Omental fat pad (tissue), 4 donors: ENCODE results near the gene NME7. TPM values are rescaled to one million over a fixed set of nuclear protein-coding genes. Genes with fewer than 3 reads are reported as not detected.

ENCODE experiments used
- ATAC-seq: fragments of 150-250 bp; one replicate; pipeline ENCODE4 v1.9.1; 2016; ENCODE audit warnings: mild to moderate bottlenecking, moderate library complexity; ENCODE audit not compliant: low FRiP score
- DNase-seq: peaks from one replicate; pipeline ENCODE4 v3.0.0-alpha.2; 2019; ENCODE audit warnings: low spot score
- total RNA-seq, 4 donors: library from RNA; depleted of rRNA; stranded (reverse); fragments of >200 nt; gene quantifications; one replicate each; pipeline ENCODE4 v1.1.0, GENCODE V29; 2016
- TF ChIP-seq, protein P1 (sequence below), 3 donors: fragments of 450-650 bp; IDR thresholded peaks; one replicate each; pipeline ENCODE4 v1.5.1; 2016 to 2017; ENCODE audit warnings: antibody characterized with exemption in 3 of 3, mild to moderate bottlenecking in 3 of 3, moderate library complexity in 2 of 3

NME7 gene
- total RNA-seq, 4 donors from 2014 or later, result 9.0 to 16.8 (median 9.3) TPM

DNA sequence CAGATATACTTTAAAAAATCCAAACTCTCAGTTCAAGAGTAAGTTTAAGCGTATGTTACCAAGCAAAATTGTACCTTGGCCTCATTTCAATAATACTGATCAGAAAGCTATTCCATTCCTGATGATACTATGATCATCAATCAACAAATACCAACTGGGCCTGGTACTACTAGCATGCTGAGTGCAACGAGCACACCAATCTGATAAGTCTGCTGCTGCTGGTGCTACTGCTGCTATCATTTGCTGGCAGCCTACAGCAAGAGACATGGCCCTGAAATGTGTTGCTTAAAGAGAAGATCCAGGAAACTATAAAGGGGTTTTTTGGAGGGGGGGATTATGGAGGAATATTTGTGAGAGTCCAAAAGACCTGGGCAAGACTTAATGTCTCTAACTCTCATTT is 39.7 kb downstream of the NME7 start:
- no peak for DNase-seq
- TF ChIP-seq, protein P1, sequence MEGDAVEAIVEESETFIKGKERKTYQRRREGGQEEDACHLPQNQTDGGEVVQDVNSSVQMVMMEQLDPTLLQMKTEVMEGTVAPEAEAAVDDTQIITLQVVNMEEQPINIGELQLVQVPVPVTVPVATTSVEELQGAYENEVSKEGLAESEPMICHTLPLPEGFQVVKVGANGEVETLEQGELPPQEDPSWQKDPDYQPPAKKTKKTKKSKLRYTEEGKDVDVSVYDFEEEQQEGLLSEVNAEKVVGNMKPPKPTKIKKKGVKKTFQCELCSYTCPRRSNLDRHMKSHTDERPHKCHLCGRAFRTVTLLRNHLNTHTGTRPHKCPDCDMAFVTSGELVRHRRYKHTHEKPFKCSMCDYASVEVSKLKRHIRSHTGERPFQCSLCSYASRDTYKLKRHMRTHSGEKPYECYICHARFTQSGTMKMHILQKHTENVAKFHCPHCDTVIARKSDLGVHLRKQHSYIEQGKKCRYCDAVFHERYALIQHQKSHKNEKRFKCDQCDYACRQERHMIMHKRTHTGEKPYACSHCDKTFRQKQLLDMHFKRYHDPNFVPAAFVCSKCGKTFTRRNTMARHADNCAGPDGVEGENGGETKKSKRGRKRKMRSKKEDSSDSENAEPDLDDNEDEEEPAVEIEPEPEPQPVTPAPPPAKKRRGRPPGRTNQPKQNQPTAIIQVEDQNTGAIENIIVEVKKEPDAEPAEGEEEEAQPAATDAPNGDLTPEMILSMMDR (IDR thresholded peaks at IDR 0.05), result no peak
- no peak for ATAC-seq

- ATAC-seq, result no peak
Observed at GRCh38 chr1:169326956-169327268, 40.7 kb downstream of the NME7 start.

DNA sequence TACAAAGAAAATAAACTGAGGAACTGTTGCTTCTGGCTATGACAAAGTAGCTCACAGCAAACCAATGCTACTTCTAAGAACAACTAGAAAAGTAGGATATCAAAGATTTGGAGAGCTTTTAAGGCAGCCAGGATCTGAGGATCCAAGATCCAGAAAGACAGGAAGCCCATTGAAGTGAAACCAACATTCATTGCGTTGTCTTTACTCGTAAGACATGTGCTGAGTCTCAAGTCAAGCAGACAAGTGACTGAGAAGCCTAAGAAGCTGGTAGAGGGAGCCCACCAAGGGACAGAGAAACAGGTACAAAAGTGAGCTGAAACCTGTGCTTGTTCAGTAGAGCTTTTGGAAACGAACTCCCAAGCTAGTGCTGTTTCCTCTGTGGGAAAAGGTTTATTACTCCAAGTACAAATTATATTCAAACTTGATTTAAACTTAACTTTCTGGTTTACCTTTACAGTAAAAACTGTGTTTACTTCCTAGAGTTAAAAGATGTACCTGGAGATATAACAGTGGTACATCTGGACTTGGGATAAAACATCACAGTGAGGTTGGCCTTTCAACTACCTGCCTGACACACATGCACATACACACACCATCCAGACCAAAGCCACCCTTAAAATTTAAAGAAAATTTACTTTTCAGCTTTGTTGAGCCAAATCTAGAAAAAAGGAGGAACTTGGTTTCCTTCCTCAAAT is 41.2 kb downstream of the NME7 start:
- TF ChIP-seq, protein P1 (IDR thresholded peaks at IDR 0.05), result no peak
- ATAC-seq, result no peak
- no peak for DNase-seq

More at GRCh38 chr1:169326956-169327268, 40.7 kb downstream of the NME7 start:
- TF ChIP-seq, protein P1 (IDR thresholded peaks at IDR 0.05), result no peak
- no peak for DNase-seq

DNA sequence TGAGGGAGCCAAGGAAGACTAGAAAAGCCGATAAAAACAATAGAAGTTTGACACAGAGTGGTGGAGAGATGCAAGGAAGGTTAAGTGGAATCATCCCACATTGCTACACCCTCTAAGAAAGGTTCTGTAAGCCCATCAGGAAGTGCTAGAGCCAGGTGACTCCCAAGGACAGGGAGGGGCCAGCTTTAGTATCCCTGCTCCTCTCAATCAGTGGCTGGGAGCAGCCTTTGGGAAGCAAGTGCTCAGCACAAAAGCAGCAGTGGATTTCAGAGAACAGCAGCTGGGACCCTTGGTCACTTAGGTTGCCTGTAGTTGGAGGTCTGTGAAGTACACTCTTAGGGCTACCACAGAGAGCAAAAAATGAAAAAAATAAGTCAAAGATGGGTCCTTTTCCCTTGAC is 42.5 kb downstream of the NME7 start:
- TF ChIP-seq, protein P1 (IDR thresholded peaks at IDR 0.05), result no peak
- DNase-seq, result no peak
- no peak for ATAC-seq

DNA sequence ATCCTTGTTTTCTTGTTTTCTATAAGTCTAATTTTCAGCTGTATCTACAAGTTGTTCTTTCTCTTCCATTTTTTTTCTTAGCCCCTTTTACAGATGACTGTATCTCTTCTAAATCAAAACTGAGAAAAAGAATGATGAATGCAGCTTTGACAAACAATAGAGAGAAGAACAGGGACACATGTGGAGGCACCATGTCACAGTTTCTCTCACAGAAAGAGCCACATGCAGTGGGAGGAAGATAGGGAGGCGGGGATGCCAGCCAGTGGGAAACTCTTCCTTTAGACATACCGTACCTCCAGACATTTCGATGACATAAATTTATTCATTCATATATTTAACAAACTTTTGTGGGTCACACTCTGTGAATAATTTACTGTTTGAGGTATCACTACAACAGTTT is 45.5 kb downstream of the NME7 start:
- TF ChIP-seq, protein P1 (IDR thresholded peaks at IDR 0.05), result no peak
- DNase-seq (no peak), ATAC-seq (no peak)

- TF ChIP-seq, protein P1 (IDR thresholded peaks at IDR 0.05), result no peak
- no peak for DNase-seq
- no peak for ATAC-seq
Observed at GRCh38 chr1:169321539-169321938, 46.1 kb downstream of the NME7 start.

- TF ChIP-seq, protein P1 (IDR thresholded peaks at IDR 0.05), result no peak
- ATAC-seq, result no peak
- DNase-seq, result no peak
Observed at GRCh38 chr1:169318536-169319244, 48.9 kb downstream of the NME7 start.
